ENCODE measurements around the gene OSTC. TPM values are rescaled to one million over a fixed set of nuclear protein-coding genes. Genes with fewer than 3 reads are reported as not detected.
"Not testable (repeated sequence)": the region's sequence is repeated elsewhere in the genome, so short reads cannot be mapped to it uniquely, and the experiment has no call there.

OSTC gene
- total RNA-seq, 1 donor from 2014 or later = 64.4 TPM

- no peak for ATAC-seq
Observed at GRCh38 chr4:108703370-108703769, 53.0 kb downstream of the OSTC start.

GRCh38 chr4:108703966-108704365, 53.6 kb downstream of the OSTC start:
- intact Hi-C loops (cut with DNase I) = no loop called here
- no peaks in the 10 kb centered on the region for H3K9me3 ChIP-seq

More at GRCh38 chr4:108703370-108703769, 53.0 kb downstream of the OSTC start:
- no peak overlapping the region for H3K4me3 ChIP-seq
- no peaks in the 10 kb centered on the region for H3K9me3 ChIP-seq
- no peaks in the 10 kb centered on the region for H3K27me3 ChIP-seq (ENCODE audit: low read depth)
- no peaks in the 10 kb centered on the region for H3K4me1 ChIP-seq
- no peaks in the 10 kb centered on the region for H3K36me3 ChIP-seq
- intact Hi-C loops (cut with DNase I) = no loop called here
- TF ChIP-seq CTCF (IDR thresholded peaks at IDR 0.05) = no peak
- H3K27ac ChIP-seq = no peak overlapping the region
- DNase-seq = no peak

DNA sequence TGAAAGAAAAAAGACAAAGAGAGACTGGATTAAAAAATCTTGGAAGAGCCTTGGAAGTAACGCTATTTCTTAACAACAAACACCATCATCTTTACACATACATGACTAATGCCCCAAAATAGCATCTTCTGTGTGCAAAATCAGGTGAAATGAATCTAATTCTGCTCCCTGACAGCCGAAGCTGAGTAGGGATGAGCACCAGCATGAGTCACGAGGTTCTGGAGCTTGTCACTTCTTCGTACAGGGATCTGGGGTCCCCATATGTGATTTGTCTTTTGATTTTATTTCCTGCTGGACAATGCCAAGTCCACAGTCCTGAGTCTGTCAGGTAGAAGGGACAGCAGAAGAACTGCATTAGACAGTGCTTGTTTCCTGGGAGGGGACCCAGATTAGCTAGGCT, 55.9 kb downstream of the OSTC start:
- DNase-seq (no peak), ATAC-seq (no peak)
- Histone ChIP-seq H3K9me3 (no peaks in the 10 kb centered on the region), H3K27me3 (ENCODE audit: low read depth) (no peaks in the 10 kb centered on the region), H3K4me1 (no peaks in the 10 kb centered on the region), H3K27ac (no peak overlapping the region), H3K36me3 (no peaks in the 10 kb centered on the region), H3K4me3 (no peak overlapping the region)
- TF ChIP-seq CTCF (IDR thresholded peaks at IDR 0.05) = no peak
- intact Hi-C loops (cut with DNase I) = no loop called here

More at GRCh38 chr4:108703966-108704365, 53.6 kb downstream of the OSTC start:
- no peak overlapping the region for H3K27ac ChIP-seq
- H3K27me3 ChIP-seq (ENCODE audit: low read depth) = no peaks in the 10 kb centered on the region
- ATAC-seq (no peak), DNase-seq (no peak)
- no peaks in the 10 kb centered on the region for H3K4me1 ChIP-seq
- no peaks in the 10 kb centered on the region for H3K36me3 ChIP-seq
- H3K4me3 ChIP-seq = no peak overlapping the region
- no peak for TF ChIP-seq CTCF (IDR thresholded peaks at IDR 0.05)

DNA sequence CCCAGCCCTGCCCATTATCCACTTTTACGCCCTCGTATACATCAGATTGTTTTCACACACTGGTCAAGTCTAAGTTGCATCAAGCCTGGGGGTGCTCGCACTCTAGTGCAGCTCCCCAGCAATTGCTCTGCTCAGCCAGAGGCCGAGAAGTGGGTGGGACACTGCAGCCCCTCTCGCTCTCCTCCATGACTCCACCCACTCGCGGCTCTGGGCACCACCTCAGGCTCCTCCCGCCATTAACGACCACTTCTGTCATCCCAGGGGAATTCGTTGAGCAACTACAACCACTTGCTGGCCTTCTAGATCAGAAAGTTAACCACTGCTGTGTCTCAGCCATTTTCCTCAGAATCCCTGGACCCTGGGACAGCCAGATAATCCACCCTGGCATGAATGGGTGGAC, 58.8 kb downstream of the OSTC start:
- intact Hi-C loops (cut with DNase I) = no loop called here
- no peak for DNase-seq
- no peak for ATAC-seq

DNA sequence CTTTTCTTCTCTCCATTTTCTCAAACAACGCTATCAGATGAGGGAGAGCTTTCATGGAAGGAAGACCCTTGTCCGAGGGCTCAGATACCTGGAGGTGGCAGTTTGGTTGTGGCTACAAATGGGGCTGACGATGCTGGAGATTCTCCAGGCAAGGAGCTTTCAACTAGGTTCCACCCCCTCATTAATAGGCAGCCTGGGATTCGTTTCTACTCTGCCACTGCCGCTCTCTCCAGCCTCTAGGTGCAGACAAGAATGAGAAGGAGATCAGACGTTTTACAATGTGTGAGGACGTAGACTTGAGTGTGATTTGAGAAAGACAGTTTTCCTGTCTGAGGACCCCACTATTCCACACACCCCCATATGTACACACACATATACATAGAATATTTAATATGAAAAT, 59.3 kb downstream of the OSTC start:
- Histone ChIP-seq H3K9me3 (no peaks in the 10 kb centered on the region), H3K27me3 (ENCODE audit: low read depth) (no peaks in the 10 kb centered on the region), H3K4me3 (no peak overlapping the region), H3K4me1 (no peaks in the 10 kb centered on the region), H3K36me3 (no peaks in the 10 kb centered on the region), H3K27ac (no peak overlapping the region)
- intact Hi-C loops (cut with DNase I) = no loop called here
- DNase-seq (no peak), ATAC-seq (no peak)
- no peak for TF ChIP-seq CTCF (IDR thresholded peaks at IDR 0.05)

More for the DNA sequence above, 58.8 kb downstream of the OSTC start:
- H3K27me3 ChIP-seq (ENCODE audit: low read depth) = no peaks in the 10 kb centered on the region
- TF ChIP-seq CTCF (IDR thresholded peaks at IDR 0.05) = no peak
- no peaks in the 10 kb centered on the region for H3K4me1 ChIP-seq
- no peak overlapping the region for H3K4me3 ChIP-seq
- no peak overlapping the region for H3K27ac ChIP-seq
- no peaks in the 10 kb centered on the region for H3K9me3 ChIP-seq
- no peaks in the 10 kb centered on the region for H3K36me3 ChIP-seq

GRCh38 chr4:108710578-108710977, 60.2 kb downstream of the OSTC start:
- H3K27me3 ChIP-seq (ENCODE audit: low read depth); intact Hi-C loops (cut with DNase I); ATAC-seq; H3K36me3 ChIP-seq; H3K4me3 ChIP-seq; H3K4me1 ChIP-seq; DNase-seq; H3K9me3 ChIP-seq; H3K27ac ChIP-seq: not testable (repeated sequence)
